Measurements from ENCODE around the gene CFLAR. TPM values are rescaled to one million over a fixed set of nuclear protein-coding genes. Genes with fewer than 3 reads are reported as not detected.

The CFLAR gene
- total RNA-seq, 1 experiment from 2014 or later, result 21.5 TPM

DNA sequence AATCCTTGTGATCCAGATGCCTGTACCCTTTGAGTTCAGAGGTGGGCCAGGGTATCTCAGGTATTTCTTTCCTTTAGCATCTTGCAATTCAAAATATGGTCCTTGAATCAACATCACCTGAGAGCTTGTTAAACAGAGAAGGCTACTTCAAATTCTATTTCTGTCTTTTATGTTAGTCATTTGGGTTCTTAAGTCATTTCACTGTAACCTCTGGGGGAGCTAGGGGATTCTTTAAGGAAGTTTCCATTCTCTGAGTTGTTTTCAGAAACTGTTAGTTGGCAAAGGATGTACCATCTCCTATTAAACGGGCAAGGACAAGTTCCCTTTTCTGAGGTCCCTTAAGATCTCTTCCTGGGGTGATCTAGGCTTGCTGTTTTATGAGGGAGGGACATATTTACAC lies 16.6 kb downstream of the CFLAR start:
- CTCF ChIA-PET, result no interaction called here
- peaks cover 35% of the 10 kb centered on the region for H3K4me1 Mint-ChIP-seq

DNA sequence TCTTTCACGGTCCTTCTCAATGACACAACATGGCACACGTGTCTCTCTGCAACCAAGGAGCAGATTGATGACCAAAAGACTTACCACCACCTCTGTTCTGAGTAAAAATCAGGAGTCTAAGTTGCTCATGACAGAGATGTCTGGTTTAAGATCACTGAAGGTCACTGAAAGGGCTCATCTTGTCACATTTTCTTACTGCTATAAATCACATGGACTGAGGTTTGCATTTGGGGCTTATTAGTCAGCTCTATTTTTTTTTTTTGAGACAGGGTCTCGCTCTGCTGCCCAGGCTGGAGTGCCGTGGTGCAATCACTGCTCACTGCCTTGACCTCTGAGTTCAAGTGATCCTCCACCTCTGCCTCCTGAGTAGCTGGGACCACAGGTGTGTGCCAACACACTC lies 19.4 kb downstream of the CFLAR start:
- ATAC-seq, result no peak
- Mint-ChIP-seq H3K4me3 (no peak overlapping the region), H3K27me3 (ENCODE audit: low read depth) (no peaks in the 10 kb centered on the region), H3K9me3 (no peaks in the 10 kb centered on the region), H3K36me3 (peaks cover 31% of the 10 kb centered on the region), H3K27ac (no peak overlapping the region), H3K4me1 (peaks cover 38% of the 10 kb centered on the region)
- ChIA-PET CTCF (no interaction called here), POLR2A (no interaction called here)
- no peak for DNase-seq (ENCODE audit: low spot score)
- TF ChIP-seq ATF1 (CRISPR knock-in tag; IDR thresholded peaks at IDR 0.05), result no peak
- TF ChIP-seq, protein P1, sequence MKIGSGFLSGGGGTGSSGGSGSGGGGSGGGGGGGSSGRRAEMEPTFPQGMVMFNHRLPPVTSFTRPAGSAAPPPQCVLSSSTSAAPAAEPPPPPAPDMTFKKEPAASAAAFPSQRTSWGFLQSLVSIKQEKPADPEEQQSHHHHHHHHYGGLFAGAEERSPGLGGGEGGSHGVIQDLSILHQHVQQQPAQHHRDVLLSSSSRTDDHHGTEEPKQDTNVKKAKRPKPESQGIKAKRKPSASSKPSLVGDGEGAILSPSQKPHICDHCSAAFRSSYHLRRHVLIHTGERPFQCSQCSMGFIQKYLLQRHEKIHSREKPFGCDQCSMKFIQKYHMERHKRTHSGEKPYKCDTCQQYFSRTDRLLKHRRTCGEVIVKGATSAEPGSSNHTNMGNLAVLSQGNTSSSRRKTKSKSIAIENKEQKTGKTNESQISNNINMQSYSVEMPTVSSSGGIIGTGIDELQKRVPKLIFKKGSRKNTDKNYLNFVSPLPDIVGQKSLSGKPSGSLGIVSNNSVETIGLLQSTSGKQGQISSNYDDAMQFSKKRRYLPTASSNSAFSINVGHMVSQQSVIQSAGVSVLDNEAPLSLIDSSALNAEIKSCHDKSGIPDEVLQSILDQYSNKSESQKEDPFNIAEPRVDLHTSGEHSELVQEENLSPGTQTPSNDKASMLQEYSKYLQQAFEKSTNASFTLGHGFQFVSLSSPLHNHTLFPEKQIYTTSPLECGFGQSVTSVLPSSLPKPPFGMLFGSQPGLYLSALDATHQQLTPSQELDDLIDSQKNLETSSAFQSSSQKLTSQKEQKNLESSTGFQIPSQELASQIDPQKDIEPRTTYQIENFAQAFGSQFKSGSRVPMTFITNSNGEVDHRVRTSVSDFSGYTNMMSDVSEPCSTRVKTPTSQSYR (CRISPR knock-in tag; IDR thresholded peaks at IDR 0.05), result no peak
- TF ChIP-seq, protein P2, sequence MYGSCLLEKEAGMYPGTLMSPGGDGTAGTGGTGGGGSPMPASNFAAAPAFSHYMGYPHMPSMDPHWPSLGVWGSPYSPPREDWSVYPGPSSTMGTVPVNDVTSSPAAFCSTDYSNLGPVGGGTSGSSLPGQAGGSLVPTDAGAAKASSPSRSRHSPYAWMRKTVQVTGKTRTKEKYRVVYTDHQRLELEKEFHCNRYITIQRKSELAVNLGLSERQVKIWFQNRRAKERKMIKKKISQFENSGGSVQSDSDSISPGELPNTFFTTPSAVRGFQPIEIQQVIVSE (CRISPR knock-in tag; IDR thresholded peaks at IDR 0.05; ENCODE audit: borderline replicate concordance), result no peak
- no peak for TF ChIP-seq ZNF423 (CRISPR knock-in tag; IDR thresholded peaks at IDR 0.05)

More for the DNA sequence above, 16.6 kb downstream of the CFLAR start:
- no peaks in the 10 kb centered on the region for H3K9me3 Mint-ChIP-seq
- TF ChIP-seq CREB1 (CRISPR knock-in tag; IDR thresholded peaks at IDR 0.05), result no peak
- TF ChIP-seq FOXJ3 (CRISPR knock-in tag; IDR thresholded peaks at IDR 0.05; ENCODE audit: borderline replicate concordance), result no peak
- TF ChIP-seq, protein P2 (CRISPR knock-in tag; IDR thresholded peaks at IDR 0.05; ENCODE audit: borderline replicate concordance), result no peak
- TF ChIP-seq OVOL2 (CRISPR knock-in tag; IDR thresholded peaks at IDR 0.05; ENCODE audit: borderline replicate concordance), result no peak
- H3K4me3 Mint-ChIP-seq, result no peak overlapping the region
- DNase-seq (ENCODE audit: low spot score) (no peak), ATAC-seq (no peak)
- POLR2A ChIA-PET, result no interaction called here
- 0 out of 2 replicates have a peak overlapping the region, but pooled peaks have one; percentile 0 for H3K27ac Mint-ChIP-seq
- no peaks in the 10 kb centered on the region for H3K27me3 Mint-ChIP-seq (ENCODE audit: low read depth)
- peaks cover 22% of the 10 kb centered on the region for H3K36me3 Mint-ChIP-seq

DNA sequence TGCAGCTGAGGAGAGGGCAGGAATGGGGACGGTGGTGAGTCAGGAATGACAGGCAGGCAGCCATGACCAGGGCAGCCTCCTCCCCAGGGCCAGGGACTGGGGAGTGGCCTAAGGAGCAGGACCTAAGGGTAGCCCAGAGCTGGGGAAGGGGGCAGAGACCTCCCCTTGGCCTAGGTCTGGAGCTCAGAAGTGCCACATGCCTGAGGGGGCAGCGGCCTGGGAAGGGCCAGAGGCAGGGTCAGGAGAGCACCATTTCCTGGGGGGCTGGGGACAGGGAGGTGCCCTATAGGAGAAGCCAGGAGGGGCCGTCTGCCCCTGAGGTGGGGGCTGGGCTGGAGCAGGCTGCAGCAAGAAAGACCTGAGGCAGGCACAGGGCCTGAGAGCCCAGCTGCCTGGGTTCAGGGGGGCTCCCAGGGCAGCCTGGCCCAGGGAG lies 20.9 kb downstream of the CFLAR start:
- Mint-ChIP-seq H3K4me1 (peaks cover 24% of the 10 kb centered on the region), H3K4me3 (no peak overlapping the region), H3K27ac (no peak overlapping the region; the same call in 1 of the 2 replicates), H3K9me3 (no peaks in the 10 kb centered on the region), H3K27me3 (ENCODE audit: low read depth) (no peaks in the 10 kb centered on the region), H3K36me3 (peaks cover 34% of the 10 kb centered on the region)
- CTCF ChIA-PET, result interaction anchor here (0.6 kb wide), 1 partner anchor 20 kb away, joined by 6 read pairs; no protein-coding TSS in a partner anchor
- POLR2A ChIA-PET, result no interaction called here
- ATAC-seq (no peak), DNase-seq (ENCODE audit: low spot score) (no peak)
- no peak for TF ChIP-seq ZNF317 (CRISPR knock-in tag; IDR thresholded peaks at IDR 0.05; ENCODE audit: borderline replicate concordance, low read depth)
- no peak for TF ChIP-seq CBFB (CRISPR knock-in tag; IDR thresholded peaks at IDR 0.05; ENCODE audit: low read depth)
- no peak for TF ChIP-seq ZNF263 (CRISPR knock-in tag; IDR thresholded peaks at IDR 0.05; ENCODE audit: low read depth)
- no peak for TF ChIP-seq JUN (CRISPR knock-in tag; IDR thresholded peaks at IDR 0.05)
- TF ChIP-seq, protein P3, sequence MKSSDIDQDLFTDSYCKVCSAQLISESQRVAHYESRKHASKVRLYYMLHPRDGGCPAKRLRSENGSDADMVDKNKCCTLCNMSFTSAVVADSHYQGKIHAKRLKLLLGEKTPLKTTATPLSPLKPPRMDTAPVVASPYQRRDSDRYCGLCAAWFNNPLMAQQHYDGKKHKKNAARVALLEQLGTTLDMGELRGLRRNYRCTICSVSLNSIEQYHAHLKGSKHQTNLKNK (CRISPR knock-in tag; IDR thresholded peaks at IDR 0.05), result no peak
- TF ChIP-seq, protein P4, sequence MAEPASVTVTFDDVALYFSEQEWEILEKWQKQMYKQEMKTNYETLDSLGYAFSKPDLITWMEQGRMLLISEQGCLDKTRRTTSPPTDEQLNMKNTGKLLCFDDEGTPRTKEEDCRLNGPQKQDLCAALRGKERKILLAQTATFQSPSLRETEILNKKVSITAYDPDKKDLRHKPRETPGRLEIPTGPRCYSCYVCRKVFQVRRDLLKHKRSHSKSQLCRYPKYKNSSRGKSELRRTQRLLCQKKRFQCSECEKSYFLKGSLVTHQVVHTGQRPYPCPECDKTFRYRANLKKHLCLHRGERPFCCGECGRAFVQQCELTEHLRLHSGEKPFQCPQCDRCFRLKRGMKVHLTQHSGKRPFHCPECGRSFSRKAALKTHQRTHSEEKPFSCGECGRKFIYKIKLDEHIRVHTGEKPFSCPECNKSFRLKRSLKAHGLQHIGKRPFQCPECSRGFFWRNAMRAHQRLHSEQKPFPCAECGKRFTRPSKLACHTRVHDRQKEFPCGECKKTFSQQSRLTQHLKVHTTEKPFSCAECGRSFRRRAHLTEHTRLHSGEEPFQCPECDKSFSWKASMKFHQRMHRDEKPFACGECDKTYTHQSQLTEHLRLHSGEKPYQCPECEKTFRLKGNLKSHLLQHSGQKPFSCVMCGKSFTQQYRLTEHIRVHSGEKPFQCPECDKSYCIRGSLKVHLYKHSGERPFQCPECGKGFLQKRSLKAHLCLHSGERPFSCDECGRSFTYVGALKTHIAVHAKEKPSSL (CRISPR knock-in tag; conservative IDR thresholded peaks at IDR 0.05), result no peak
- TF ChIP-seq NFATC4 (CRISPR knock-in tag; IDR thresholded peaks at IDR 0.05), result no peak
- TF ChIP-seq, protein P5, sequence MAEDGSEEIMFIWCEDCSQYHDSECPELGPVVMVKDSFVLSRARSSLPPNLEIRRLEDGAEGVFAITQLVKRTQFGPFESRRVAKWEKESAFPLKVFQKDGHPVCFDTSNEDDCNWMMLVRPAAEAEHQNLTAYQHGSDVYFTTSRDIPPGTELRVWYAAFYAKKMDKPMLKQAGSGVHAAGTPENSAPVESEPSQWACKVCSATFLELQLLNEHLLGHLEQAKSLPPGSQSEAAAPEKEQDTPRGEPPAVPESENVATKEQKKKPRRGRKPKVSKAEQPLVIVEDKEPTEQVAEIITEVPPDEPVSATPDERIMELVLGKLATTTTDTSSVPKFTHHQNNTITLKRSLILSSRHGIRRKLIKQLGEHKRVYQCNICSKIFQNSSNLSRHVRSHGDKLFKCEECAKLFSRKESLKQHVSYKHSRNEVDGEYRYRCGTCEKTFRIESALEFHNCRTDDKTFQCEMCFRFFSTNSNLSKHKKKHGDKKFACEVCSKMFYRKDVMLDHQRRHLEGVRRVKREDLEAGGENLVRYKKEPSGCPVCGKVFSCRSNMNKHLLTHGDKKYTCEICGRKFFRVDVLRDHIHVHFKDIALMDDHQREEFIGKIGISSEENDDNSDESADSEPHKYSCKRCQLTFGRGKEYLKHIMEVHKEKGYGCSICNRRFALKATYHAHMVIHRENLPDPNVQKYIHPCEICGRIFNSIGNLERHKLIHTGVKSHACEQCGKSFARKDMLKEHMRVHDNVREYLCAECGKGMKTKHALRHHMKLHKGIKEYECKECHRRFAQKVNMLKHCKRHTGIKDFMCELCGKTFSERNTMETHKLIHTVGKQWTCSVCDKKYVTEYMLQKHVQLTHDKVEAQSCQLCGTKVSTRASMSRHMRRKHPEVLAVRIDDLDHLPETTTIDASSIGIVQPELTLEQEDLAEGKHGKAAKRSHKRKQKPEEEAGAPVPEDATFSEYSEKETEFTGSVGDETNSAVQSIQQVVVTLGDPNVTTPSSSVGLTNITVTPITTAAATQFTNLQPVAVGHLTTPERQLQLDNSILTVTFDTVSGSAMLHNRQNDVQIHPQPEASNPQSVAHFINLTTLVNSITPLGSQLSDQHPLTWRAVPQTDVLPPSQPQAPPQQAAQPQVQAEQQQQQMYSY (CRISPR knock-in tag; IDR thresholded peaks at IDR 0.05), result no peak
- TF ChIP-seq, protein P6, sequence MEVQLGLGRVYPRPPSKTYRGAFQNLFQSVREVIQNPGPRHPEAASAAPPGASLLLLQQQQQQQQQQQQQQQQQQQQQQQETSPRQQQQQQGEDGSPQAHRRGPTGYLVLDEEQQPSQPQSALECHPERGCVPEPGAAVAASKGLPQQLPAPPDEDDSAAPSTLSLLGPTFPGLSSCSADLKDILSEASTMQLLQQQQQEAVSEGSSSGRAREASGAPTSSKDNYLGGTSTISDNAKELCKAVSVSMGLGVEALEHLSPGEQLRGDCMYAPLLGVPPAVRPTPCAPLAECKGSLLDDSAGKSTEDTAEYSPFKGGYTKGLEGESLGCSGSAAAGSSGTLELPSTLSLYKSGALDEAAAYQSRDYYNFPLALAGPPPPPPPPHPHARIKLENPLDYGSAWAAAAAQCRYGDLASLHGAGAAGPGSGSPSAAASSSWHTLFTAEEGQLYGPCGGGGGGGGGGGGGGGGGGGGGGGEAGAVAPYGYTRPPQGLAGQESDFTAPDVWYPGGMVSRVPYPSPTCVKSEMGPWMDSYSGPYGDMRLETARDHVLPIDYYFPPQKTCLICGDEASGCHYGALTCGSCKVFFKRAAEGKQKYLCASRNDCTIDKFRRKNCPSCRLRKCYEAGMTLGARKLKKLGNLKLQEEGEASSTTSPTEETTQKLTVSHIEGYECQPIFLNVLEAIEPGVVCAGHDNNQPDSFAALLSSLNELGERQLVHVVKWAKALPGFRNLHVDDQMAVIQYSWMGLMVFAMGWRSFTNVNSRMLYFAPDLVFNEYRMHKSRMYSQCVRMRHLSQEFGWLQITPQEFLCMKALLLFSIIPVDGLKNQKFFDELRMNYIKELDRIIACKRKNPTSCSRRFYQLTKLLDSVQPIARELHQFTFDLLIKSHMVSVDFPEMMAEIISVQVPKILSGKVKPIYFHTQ (CRISPR knock-in tag; IDR thresholded peaks at IDR 0.05), result no peak
- no peak for TF ChIP-seq PRRX2 (CRISPR knock-in tag; IDR thresholded peaks at IDR 0.05)
- no peak for TF ChIP-seq MYBL2 (CRISPR knock-in tag; IDR thresholded peaks at IDR 0.05)

All from WTC11 (cell line).